Caco-2 (cell line): ENCODE results near the gene KIAA1671. TPM values are rescaled to one million over a fixed set of nuclear protein-coding genes. Genes with fewer than 3 reads are reported as not detected.

Source experiments
- BruUV-seq: library from RNA; stranded (reverse); fragments of 400-500 nt; replicated peaks from 2 replicates; lab custom pipeline; 2021; lab: Mats Ljungman, UMichigan
- CTCF ChIA-PET: fragments of 300-600 bp; sonication (Branson Sonifier 250); formaldehyde crosslinking; loops from one replicate; lab custom pipeline; 2022; ENCODE audit warnings: antibody characterized with exemption; lab: Charles Lee
- POLR2A ChIA-PET: fragments of 300-600 bp; sonication (Branson Sonifier 250); formaldehyde crosslinking; loops from one replicate; lab custom pipeline; 2022; ENCODE audit warnings: antibody characterized with exemption; lab: Charles Lee
- DNase-seq, 2 experiments: peaks; one replicate each; pipeline versions ENCODE4 v3.0.0 to v3.0.0-alpha.2; 2020 to 2022
- H3K27me3 ChIP-seq: replicated peaks from 2 replicates; pipeline ENCODE4 v1.6.0; 2011; ENCODE audit warnings: low read length; ENCODE audit not compliant: control insufficient read depth, insufficient read depth
- H3K36me3 ChIP-seq: 2 replicates; pipeline ENCODE4 v1.5.1; 2011; ENCODE audit warnings: low read length; ENCODE audit not compliant: control insufficient read depth, insufficient read depth
- H3K4me1 ChIP-seq: fragments of 250-450 bp; sonication (Bioruptor Pico); 2 replicates; pipeline ENCODE4 v1.5.1; 2020; ENCODE audit warnings: mild to moderate bottlenecking
- H3K4me3 ChIP-seq: 2 replicates; pipeline ENCODE4 v1.5.1; 2011; ENCODE audit warnings: low read depth, mild to moderate bottlenecking, control low read depth, low read length
- H3K9me3 ChIP-seq: fragments of 250-450 bp; sonication (Bioruptor Pico); 2 replicates; pipeline ENCODE4 v1.5.1; 2020; ENCODE audit warnings: mild to moderate bottlenecking, moderate library complexity
- H3K27ac Mint-ChIP-seq: one replicate; pipeline ENCODE4 v1.8.0; 2022; ENCODE audit warnings: mixed read lengths; ENCODE audit not compliant: unreplicated experiment
- H3K27me3 Mint-ChIP-seq: one replicate; pipeline ENCODE4 v1.8.0; 2022; ENCODE audit warnings: mixed read lengths; ENCODE audit not compliant: insufficient read depth, unreplicated experiment
- H3K36me3 Mint-ChIP-seq: one replicate; pipeline ENCODE4 v1.8.0; 2022; ENCODE audit warnings: mild to moderate bottlenecking, mixed read lengths; ENCODE audit not compliant: insufficient read depth, unreplicated experiment
- H3K4me1 Mint-ChIP-seq: one replicate; pipeline ENCODE4 v1.8.0; 2022; ENCODE audit warnings: low read depth, mixed read lengths; ENCODE audit not compliant: unreplicated experiment
- H3K4me3 Mint-ChIP-seq: one replicate; pipeline ENCODE4 v1.8.0; 2022; ENCODE audit warnings: mild to moderate bottlenecking, moderate library complexity, mixed read lengths; ENCODE audit not compliant: unreplicated experiment
- H3K9me3 Mint-ChIP-seq: one replicate; pipeline ENCODE4 v1.8.0; 2022; ENCODE audit warnings: mixed read lengths; ENCODE audit not compliant: unreplicated experiment
- intact Hi-C: fragments of 100-400 bp; cut with micrococcal nuclease; formaldehyde crosslinking; loops from one replicate; pipeline ENCODE4 v1.10.0; 2022; ENCODE audit not compliant: unreplicated experiment
- total RNA-seq: library from RNA; stranded (reverse); gene quantifications from 2 replicates; pipeline ENCODE4 v1.2.3, GENCODE V29; 2022
- TF ChIP-seq, protein P1 (sequence below), 2 experiments: fragments of 200-600 bp in 1 of 2; IDR thresholded peaks; 1 replicate in 1 of 2; 2 replicates in 1 of 2; pipeline versions ENCODE4 v1.5.1 to v1.8.0; 2011 to 2022; ENCODE audit warnings: antibody characterized with exemption in 1 of 2, control low read depth in 1 of 2, inconsistent platforms in 1 of 2, low read depth in 1 of 2, low read length in 1 of 2, mild to moderate bottlenecking in 1 of 2, moderate library complexity in 1 of 2; ENCODE audit not compliant: insufficient read depth in 1 of 2, severe bottlenecking in 1 of 2, unreplicated experiment in 1 of 2

Gene KIAA1671
- total RNA-seq, 1 experiment from 2014 or later, result 28.6 TPM

DNA sequence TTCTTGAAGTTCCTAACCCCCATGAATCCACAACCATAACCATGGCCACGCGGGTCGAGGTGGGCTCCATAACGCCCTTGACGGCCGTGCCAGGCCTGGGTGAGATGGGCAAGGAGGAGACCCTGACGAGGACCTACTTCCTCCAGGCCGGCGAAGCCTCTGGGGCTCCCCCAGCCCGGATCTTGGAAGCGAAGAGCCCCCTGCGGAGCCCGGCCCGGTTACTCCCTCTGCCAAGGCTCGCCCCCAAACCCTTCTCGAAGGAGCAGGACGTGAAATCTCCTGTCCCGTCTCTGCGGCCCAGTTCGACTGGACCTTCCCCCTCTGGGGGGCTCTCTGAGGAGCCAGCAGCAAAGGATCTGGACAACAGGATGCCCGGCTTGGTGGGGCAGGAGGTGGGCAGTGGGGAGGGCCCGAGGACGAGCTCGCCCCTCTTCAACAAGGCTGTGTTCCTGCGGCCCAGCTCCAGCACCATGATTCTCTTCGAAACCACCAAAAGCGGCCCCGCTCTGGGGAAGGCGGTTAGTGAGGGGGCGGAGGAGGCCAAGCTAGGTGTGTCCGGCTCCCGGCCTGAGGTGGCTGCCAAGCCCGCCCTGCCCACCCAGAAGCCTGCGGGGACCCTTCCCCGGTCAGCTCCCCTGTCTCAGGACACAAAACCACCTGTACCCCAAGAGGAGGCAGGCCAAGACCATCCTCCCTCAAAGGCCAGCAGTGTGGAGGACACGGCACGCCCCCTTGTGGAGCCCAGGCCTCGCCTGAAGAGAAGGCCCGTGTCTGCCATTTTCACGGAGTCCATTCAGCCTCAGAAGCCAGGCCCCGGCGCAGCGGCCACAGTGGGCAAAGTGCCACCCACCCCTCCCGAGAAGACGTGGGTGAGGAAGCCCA is 75.7 kb downstream of the KIAA1671 start:
- no TSS peak for BruUV-seq
- Mint-ChIP-seq H3K27ac (peak overlapping the region; percentile 64), H3K36me3 (peaks cover 11% of the 10 kb centered on the region), H3K9me3 (no peaks in the 10 kb centered on the region), H3K27me3 (no peaks in the 10 kb centered on the region), H3K4me1 (peaks cover 19% of the 10 kb centered on the region), H3K4me3 (no peak overlapping the region)
- DNase-seq, result peak in 1 of 2 experiments; percentile 33
- intact Hi-C loops, result loop anchor here (5.0 kb wide), 1 partner anchor 76 kb away; the partner anchor contains the start of gene KIAA1671
- H3K4me3 ChIP-seq, result no peak overlapping the region
- H3K9me3 ChIP-seq, result no peaks in the 10 kb centered on the region
- H3K27me3 ChIP-seq, result no peaks in the 10 kb centered on the region
- TF ChIP-seq, protein P1, sequence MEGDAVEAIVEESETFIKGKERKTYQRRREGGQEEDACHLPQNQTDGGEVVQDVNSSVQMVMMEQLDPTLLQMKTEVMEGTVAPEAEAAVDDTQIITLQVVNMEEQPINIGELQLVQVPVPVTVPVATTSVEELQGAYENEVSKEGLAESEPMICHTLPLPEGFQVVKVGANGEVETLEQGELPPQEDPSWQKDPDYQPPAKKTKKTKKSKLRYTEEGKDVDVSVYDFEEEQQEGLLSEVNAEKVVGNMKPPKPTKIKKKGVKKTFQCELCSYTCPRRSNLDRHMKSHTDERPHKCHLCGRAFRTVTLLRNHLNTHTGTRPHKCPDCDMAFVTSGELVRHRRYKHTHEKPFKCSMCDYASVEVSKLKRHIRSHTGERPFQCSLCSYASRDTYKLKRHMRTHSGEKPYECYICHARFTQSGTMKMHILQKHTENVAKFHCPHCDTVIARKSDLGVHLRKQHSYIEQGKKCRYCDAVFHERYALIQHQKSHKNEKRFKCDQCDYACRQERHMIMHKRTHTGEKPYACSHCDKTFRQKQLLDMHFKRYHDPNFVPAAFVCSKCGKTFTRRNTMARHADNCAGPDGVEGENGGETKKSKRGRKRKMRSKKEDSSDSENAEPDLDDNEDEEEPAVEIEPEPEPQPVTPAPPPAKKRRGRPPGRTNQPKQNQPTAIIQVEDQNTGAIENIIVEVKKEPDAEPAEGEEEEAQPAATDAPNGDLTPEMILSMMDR (IDR thresholded peaks at IDR 0.05; ENCODE audit: insufficient read depth in 1 of 2, low read depth in 1 of 2, low read length in 1 of 2, severe bottlenecking in 1 of 2, unreplicated experiment in 1 of 2), result peak; percentile 19 to 44
- CTCF ChIA-PET, result interaction anchor here (1.0 kb wide), 1 partner anchor 21 kb away, joined by 4 read pairs; no protein-coding TSS in a partner anchor
- H3K4me1 ChIP-seq, result peaks cover 22% of the 10 kb centered on the region
- POLR2A ChIA-PET, result no interaction called here
- peaks cover 1% of the 10 kb centered on the region; the same call in 1 of the 2 replicates for H3K36me3 ChIP-seq

DNA sequence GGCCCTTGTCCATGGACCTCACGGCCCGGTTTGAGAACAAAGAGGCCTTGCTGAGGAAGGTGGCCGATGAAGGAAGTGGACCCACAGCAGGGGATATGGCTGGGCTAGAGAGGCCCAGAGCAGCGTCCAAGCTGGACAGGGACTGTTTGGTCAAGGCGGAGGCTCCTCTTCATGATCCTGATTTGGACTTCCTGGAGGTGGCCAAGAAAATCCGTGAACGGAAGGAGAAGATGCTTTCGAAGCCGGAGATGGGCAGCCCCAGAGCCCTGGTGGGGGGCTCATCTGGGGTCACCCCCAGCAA is 76.3 kb downstream of the KIAA1671 start:
- H3K36me3 Mint-ChIP-seq, result peaks cover 11% of the 10 kb centered on the region
- TSS peak; percentile 18 for BruUV-seq
- Histone ChIP-seq H3K4me1 (peaks cover 22% of the 10 kb centered on the region), H3K36me3 (peaks cover 1% of the 10 kb centered on the region; the same call in 1 of the 2 replicates), H3K4me3 (no peak overlapping the region), H3K27me3 (no peaks in the 10 kb centered on the region), H3K9me3 (no peaks in the 10 kb centered on the region)
- intact Hi-C loops, result loop anchor here (5.0 kb wide), 1 partner anchor 76 kb away; the partner anchor contains the start of gene KIAA1671
- no peak overlapping the region for H3K27ac Mint-ChIP-seq
- CTCF ChIA-PET, result interaction anchor here (0.6 kb wide), 1 partner anchor 64 kb away, joined by 3 read pairs; no protein-coding TSS in a partner anchor
- H3K27me3 Mint-ChIP-seq, result no peaks in the 10 kb centered on the region
- no peak overlapping the region for H3K4me3 Mint-ChIP-seq
- peaks cover 19% of the 10 kb centered on the region for H3K4me1 Mint-ChIP-seq
- H3K9me3 Mint-ChIP-seq, result no peaks in the 10 kb centered on the region
- POLR2A ChIA-PET, result no interaction called here
- TF ChIP-seq, protein P1 (IDR thresholded peaks at IDR 0.05; ENCODE audit: insufficient read depth in 1 of 2, low read depth in 1 of 2, low read length in 1 of 2, severe bottlenecking in 1 of 2, unreplicated experiment in 1 of 2), result no peak
- no peak for DNase-seq

DNA sequence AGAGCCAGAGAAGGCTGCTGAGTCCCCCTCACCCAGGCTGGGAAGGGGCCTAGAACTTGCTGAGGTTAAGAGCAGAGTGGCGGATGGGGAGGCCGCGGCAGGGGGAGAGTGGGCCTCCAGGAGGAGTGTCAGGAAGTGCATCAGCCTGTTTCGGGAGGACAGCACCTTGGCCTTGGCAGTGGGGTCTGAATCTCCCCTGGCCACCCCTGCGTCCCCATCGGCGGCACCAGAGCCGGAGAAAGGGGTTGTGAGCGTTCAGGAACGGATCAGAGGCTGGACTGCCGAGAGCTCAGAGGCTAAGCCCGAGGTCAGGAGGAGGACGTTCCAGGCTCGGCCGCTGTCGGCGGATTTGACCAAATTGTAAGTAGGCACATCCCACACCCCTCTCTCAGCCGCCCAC is 76.7 kb downstream of the KIAA1671 start:
- Histone ChIP-seq H3K9me3 (no peaks in the 10 kb centered on the region), H3K4me3 (no peak overlapping the region), H3K27me3 (no peaks in the 10 kb centered on the region), H3K36me3 (peaks cover 1% of the 10 kb centered on the region; the same call in 1 of the 2 replicates), H3K4me1 (peaks cover 22% of the 10 kb centered on the region)
- H3K9me3 Mint-ChIP-seq, result no peaks in the 10 kb centered on the region
- H3K36me3 Mint-ChIP-seq, result peaks cover 13% of the 10 kb centered on the region
- H3K4me3 Mint-ChIP-seq, result no peak overlapping the region
- TF ChIP-seq, protein P1 (IDR thresholded peaks at IDR 0.05; ENCODE audit: insufficient read depth in 1 of 2, low read depth in 1 of 2, low read length in 1 of 2, severe bottlenecking in 1 of 2, unreplicated experiment in 1 of 2), result no peak
- peaks cover 19% of the 10 kb centered on the region for H3K4me1 Mint-ChIP-seq
- ChIA-PET CTCF (interaction anchor here (0.6 kb wide), 1 partner anchor 64 kb away, joined by 3 read pairs; no protein-coding TSS in a partner anchor), POLR2A (no interaction called here)
- intact Hi-C loops, result loop anchor here (5.0 kb wide), 1 partner anchor 77 kb away; the partner anchor contains the start of gene KIAA1671
- no TSS peak for BruUV-seq
- DNase-seq, result no peak
- no peak overlapping the region for H3K27ac Mint-ChIP-seq
- no peaks in the 10 kb centered on the region for H3K27me3 Mint-ChIP-seq
